Coronary artery (tissue), 2 donors: ENCODE results near the gene DDRGK1.

Experiments
- DNase-seq: peaks from one replicate; pipeline ENCODE4 v3.0.0-alpha.2; 2017; ENCODE audit warnings: low spot score
- H3K27ac ChIP-seq, 2 donors: fragments of 200-600 bp; sonication (generic); one replicate each; pipeline ENCODE4 v1.5.1; 2016 to 2019
- H3K4me3 ChIP-seq: fragments of 200-600 bp; sonication (generic); 2 replicates; pipeline ENCODE4 v1.5.1; 2016; ENCODE audit warnings: mild to moderate bottlenecking, moderate library complexity
- TF ChIP-seq, protein P1 (sequence below): fragments of 200-600 bp; sonication (generic); IDR thresholded peaks from one replicate; pipeline ENCODE4 v1.5.1; 2019; ENCODE audit warnings: antibody characterized with exemption

Gene DDRGK1

GRCh38 chr20:3181270-3181669, 23.2 kb downstream of the DDRGK1 start:
- DNase-seq = no peak
- Histone ChIP-seq H3K27ac (no peak overlapping the region), H3K4me3 (no peak overlapping the region)
- TF ChIP-seq, protein P1, sequence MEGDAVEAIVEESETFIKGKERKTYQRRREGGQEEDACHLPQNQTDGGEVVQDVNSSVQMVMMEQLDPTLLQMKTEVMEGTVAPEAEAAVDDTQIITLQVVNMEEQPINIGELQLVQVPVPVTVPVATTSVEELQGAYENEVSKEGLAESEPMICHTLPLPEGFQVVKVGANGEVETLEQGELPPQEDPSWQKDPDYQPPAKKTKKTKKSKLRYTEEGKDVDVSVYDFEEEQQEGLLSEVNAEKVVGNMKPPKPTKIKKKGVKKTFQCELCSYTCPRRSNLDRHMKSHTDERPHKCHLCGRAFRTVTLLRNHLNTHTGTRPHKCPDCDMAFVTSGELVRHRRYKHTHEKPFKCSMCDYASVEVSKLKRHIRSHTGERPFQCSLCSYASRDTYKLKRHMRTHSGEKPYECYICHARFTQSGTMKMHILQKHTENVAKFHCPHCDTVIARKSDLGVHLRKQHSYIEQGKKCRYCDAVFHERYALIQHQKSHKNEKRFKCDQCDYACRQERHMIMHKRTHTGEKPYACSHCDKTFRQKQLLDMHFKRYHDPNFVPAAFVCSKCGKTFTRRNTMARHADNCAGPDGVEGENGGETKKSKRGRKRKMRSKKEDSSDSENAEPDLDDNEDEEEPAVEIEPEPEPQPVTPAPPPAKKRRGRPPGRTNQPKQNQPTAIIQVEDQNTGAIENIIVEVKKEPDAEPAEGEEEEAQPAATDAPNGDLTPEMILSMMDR = no peak

GRCh38 chr20:3180319-3180718, 24.2 kb downstream of the DDRGK1 start:
- H3K27ac ChIP-seq = no peak overlapping the region
- no peak overlapping the region for H3K4me3 ChIP-seq
- DNase-seq = no peak
- TF ChIP-seq, protein P1 = no peak

GRCh38 chr20:3177746-3178485, 26.6 kb downstream of the DDRGK1 start:
- TF ChIP-seq, protein P1 = no peak
- no peak overlapping the region for H3K4me3 ChIP-seq
- H3K27ac ChIP-seq = no peak overlapping the region
- no peak for DNase-seq

GRCh38 chr20:3175270-3175669, 29.2 kb downstream of the DDRGK1 start:
- H3K27ac ChIP-seq = no peak overlapping the region
- TF ChIP-seq, protein P1 = no peak
- no peak for DNase-seq
- peak overlapping the region; percentile 99 for H3K4me3 ChIP-seq

- TF ChIP-seq, protein P1 = no peak
- no peak for DNase-seq
These were observed 29.8 kb downstream of the DDRGK1 start for GRCh38 chr20:3174442-3175261.

GRCh38 chr20:3173610-3174441, 30.7 kb downstream of the DDRGK1 start:
- H3K27ac ChIP-seq = peak overlapping the region; percentile 32 to 90
- DNase-seq = peak; percentile 88
- TF ChIP-seq, protein P1 = no peak
- peak overlapping the region; percentile 99 for H3K4me3 ChIP-seq

More at GRCh38 chr20:3174442-3175261, 29.8 kb downstream of the DDRGK1 start:
- H3K27ac ChIP-seq = peak overlapping the region; percentile 32 to 90
- H3K4me3 ChIP-seq = peak overlapping the region; percentile 99
